ENCODE results near the gene ZNF776. TPM values are rescaled to one million over a fixed set of nuclear protein-coding genes. Genes with fewer than 3 reads are reported as not detected.
"Not testable (repeated sequence)": the region's sequence is repeated elsewhere in the genome, so short reads cannot be mapped to it uniquely, and the experiment has no call there.

ZNF776 gene
- total RNA-seq, 1 donor from 2014 or later = 53.4 TPM

- DNase-seq (ENCODE audit: low spot score in 2 of 2) = no peak
- FAIRE-seq = no peak
Measured at GRCh38 chr19:57776764-57777296, 30.2 kb downstream of the ZNF776 start.

- DNase-seq (ENCODE audit: low spot score in 2 of 2) = no peak
- no peak for FAIRE-seq
Measured at GRCh38 chr19:57778336-57778735, 31.7 kb downstream of the ZNF776 start.

DNA sequence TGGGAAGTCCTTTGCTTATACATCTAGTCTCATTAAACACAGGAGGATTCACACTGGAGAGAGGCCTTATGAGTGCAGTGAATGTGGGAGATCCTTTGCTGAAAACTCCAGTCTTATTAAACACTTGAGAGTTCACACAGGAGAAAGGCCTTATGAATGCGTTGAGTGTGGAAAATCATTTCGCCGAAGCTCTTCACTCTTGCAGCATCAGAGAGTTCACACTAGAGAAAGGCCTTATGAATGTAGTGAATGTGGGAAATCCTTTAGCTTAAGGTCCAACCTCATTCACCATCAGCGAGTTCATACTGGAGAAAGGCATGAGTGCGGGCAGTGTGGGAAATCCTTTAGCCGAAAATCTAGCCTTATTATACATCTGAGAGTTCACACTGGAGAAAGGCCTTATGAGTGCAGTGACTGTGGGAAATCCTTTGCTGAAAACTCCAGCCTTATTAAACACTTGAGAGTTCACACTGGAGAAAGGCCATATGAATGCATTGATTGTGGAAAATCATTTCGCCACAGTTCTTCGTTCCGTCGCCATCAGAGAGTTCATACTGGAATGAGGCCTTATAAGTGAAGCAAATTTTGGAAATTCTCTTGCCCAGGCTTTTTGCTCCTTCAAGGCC lies 32.7 kb downstream of the ZNF776 start:
- DNase-seq (ENCODE audit: low spot score in 2 of 2) (no peak), FAIRE-seq (no peak)

DNA sequence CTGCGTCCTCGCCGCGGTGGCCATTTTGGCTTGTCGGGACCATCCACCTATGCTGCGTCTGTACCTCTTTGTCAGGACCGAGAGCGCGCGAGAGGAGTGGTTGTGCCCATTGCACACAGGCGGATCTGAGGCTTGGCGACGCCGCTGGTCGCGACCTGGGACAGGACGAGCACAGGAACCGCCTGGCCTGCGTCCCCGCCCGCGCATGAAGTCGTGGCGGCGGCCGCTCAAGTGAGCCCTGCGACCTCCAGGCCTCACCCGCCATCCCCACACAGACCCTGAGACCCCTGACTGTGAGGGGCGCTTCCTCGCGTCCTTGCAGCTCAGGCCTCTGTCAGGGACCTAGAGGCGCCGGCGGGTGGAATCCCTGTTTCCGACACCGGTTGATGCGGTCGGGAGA lies 39.7 kb downstream of the ZNF776 start:
- FAIRE-seq = no peak
- DNase-seq (ENCODE audit: low spot score in 2 of 2) = no peak

DNA sequence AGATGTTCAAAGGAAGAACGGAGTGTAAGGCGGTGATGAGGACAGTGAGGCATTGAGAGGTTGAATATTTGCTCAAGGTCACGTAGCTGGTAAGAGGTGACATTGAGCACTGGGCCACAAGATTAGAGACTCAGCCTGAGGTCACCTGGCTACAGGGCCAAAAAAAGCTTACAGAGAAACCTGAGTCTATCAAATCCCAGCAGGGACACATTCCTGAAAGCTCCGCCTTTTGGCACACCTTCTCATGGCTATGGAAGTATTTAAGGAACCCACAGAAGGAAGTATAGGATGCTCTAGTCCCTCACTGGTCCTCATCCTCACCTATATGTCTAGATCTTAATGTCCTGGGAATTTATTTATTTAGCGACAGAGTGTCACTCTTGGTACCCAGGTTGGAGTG lies 40.3 kb downstream of the ZNF776 start:
- DNase-seq (ENCODE audit: low spot score in 2 of 2) (no peak), FAIRE-seq (no peak)

- no peak for FAIRE-seq
- DNase-seq (ENCODE audit: low spot score in 2 of 2) = no peak
Measured at GRCh38 chr19:57788114-57788692, 41.6 kb downstream of the ZNF776 start.

GRCh38 chr19:57789288-57789687 lies 42.7 kb downstream of the ZNF776 start:
- no peak for FAIRE-seq
- no peak for DNase-seq (ENCODE audit: low spot score in 2 of 2)

- DNase-seq (ENCODE audit: low spot score in 2 of 2); FAIRE-seq: not testable (repeated sequence)
Measured at GRCh38 chr19:57796580-57796979, 50.0 kb downstream of the ZNF776 start.

DNA sequence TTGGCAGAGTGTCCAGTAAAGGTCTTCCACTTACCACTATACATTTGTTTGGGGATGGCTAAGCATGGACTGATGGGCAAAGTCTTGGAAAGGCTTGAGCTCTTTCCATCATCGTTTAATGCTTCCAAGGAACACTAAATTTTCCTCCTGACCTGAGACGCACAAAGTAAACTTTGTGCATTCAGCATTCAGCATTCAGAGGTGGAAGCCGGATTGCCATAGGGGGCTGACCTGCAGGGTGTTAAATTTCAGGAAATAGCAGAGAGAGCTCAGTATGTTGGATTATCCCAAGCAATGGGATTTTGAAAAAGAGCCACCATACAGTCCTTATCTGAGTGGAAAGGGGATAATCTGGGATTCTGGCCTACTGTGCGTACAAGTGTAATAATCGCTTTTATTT lies 54.1 kb downstream of the ZNF776 start:
- DNase-seq (ENCODE audit: low spot score in 2 of 2) (no peak), FAIRE-seq (no peak)

GRCh38 chr19:57802269-57802668 lies 55.7 kb downstream of the ZNF776 start:
- FAIRE-seq (no peak), DNase-seq (ENCODE audit: low spot score in 2 of 2) (no peak)

DNA sequence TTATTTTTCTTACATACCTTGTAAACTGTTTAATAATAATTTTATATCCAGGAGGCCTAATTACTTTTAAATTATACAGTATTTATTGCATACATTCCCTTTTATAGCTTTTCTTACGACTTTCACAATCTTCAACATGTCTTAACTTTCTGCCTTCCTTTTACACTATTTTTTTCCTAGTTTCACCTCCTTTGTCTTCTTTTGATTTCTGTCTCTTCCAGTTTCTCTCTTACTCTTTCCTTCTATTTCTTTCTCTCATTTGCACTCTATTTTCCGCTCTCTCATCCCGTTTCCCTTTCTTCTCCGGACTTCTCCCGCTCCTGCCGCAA lies 56.6 kb downstream of the ZNF776 start:
- no peak for FAIRE-seq
- no peak for DNase-seq (ENCODE audit: low spot score in 2 of 2)

GRCh38 chr19:57803594-57804325 lies 57.1 kb downstream of the ZNF776 start:
- DNase-seq (ENCODE audit: low spot score in 2 of 2) (peak in 1 of 2 donors; percentile 18), FAIRE-seq (no peak)

DNA sequence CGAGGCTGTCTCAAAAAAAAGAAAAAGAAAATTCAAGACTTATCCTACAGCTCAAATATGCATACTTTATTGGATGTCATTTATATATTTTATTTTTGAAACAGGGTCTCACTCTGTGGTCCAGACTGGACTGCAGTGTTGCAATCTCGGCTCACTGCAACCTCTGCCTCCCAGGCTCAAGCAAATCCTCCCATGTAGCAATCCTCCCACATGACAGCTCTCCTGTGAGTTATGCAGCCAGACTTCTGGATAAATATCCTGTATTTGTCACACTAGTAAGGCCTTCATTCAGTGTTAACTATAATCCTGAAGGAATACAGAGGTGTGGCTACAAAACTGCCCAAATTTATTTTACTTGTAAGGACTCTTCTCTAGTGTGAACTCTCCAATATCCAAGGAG lies 60.9 kb downstream of the ZNF776 start:
- FAIRE-seq (no peak), DNase-seq (ENCODE audit: low spot score in 2 of 2) (no peak)

Other genes with a start within 250 kb of the ZNF776 start
- gene ZNF773, start 246.9 kb upstream of the ZNF776 start, total RNA-seq = 16.7 TPM
- 20.0 TPM for gene ZNF549, start 219.5 kb upstream of the ZNF776 start, total RNA-seq
- gene ZNF550, start 187.0 kb upstream of the ZNF776 start, total RNA-seq = 11.4 TPM
- 12.2 TPM for gene ZNF416, start 167.9 kb upstream of the ZNF776 start, total RNA-seq
- 29.8 TPM for gene ZIK1, start 162.7 kb upstream of the ZNF776 start, total RNA-seq
- gene ZNF530, start 146.9 kb upstream of the ZNF776 start, total RNA-seq = 3.7 TPM
- 37.5 TPM for gene ZNF134, start 132.6 kb upstream of the ZNF776 start, total RNA-seq
- 27.3 TPM for gene ZNF211, start 113.6 kb upstream of the ZNF776 start, total RNA-seq
- not detected for gene ZSCAN4, start 77.9 kb upstream of the ZNF776 start, total RNA-seq
- gene ZNF551, start 64.8 kb upstream of the ZNF776 start, total RNA-seq = 24.5 TPM
- 33.0 TPM for gene ZNF154, start 37.6 kb upstream of the ZNF776 start, total RNA-seq
- gene ZNF671, start 19.2 kb upstream of the ZNF776 start, total RNA-seq = 33.4 TPM
- gene ZNF586, start 22.9 kb downstream of the ZNF776 start, total RNA-seq = 61.1 TPM
- gene ZNF552, start 68.1 kb downstream of the ZNF776 start, total RNA-seq = 9.0 TPM
- gene ZNF587B, start 83.5 kb downstream of the ZNF776 start, total RNA-seq = 20.8 TPM
- gene ZNF587, start 103.0 kb downstream of the ZNF776 start, total RNA-seq = 24.9 TPM
- 25.7 TPM for gene ZNF814, start 142.2 kb downstream of the ZNF776 start, total RNA-seq
- gene ZNF417, start 169.8 kb downstream of the ZNF776 start, total RNA-seq = 31.0 TPM
- gene ZNF418, start 188.6 kb downstream of the ZNF776 start, total RNA-seq = 53.4 TPM
- 19.6 TPM for gene ZNF256, start 200.9 kb downstream of the ZNF776 start, total RNA-seq
- gene C19orf18, start 227.7 kb downstream of the ZNF776 start, total RNA-seq = 0.82 TPM

All from frontal cortex (tissue), 4 donors.